Liver (tissue), 9 donors: Measurements from ENCODE around the gene AMBRA1. TPM values are rescaled to one million over a fixed set of nuclear protein-coding genes. Genes with fewer than 3 reads are reported as not detected.

Experiments used
- DNase-seq: peaks from one replicate; pipeline ENCODE4 v3.0.0-alpha.2; 2017; ENCODE audit warnings: low spot score
- H3K27ac ChIP-seq, 2 donors: one replicate each; pipeline ENCODE4 v1.7.0; 2013; ENCODE audit warnings: inconsistent platforms in 2 of 2, low read length in 2 of 2, control low read depth in 1 of 2, low read depth in 1 of 2, mild to moderate bottlenecking in 1 of 2
- H3K27me3 ChIP-seq, 4 donors: one replicate each; pipeline versions ENCODE4 v1.6.1 to v1.7.0; 2013; ENCODE audit warnings: low read length in 3 of 4, inconsistent platforms in 1 of 4, mild to moderate bottlenecking in 1 of 4, moderate library complexity in 1 of 4; ENCODE audit not compliant: control insufficient read depth in 4 of 4, insufficient read depth in 4 of 4
- H3K36me3 ChIP-seq, 4 donors: one replicate each; pipeline versions ENCODE4 v1.6.1 to v1.7.0; 2013; ENCODE audit warnings: low read length in 3 of 4, mild to moderate bottlenecking in 3 of 4, low read depth in 1 of 4, moderate library complexity in 1 of 4; ENCODE audit not compliant: control insufficient read depth in 4 of 4, insufficient read depth in 3 of 4
- H3K4me1 ChIP-seq, 4 donors: one replicate each; pipeline versions ENCODE4 v1.6.1 to v1.7.0; 2013; ENCODE audit warnings: low read length in 3 of 4, mild to moderate bottlenecking in 3 of 4, moderate library complexity in 1 of 4; ENCODE audit not compliant: control insufficient read depth in 4 of 4, insufficient read depth in 4 of 4
- H3K4me3 ChIP-seq, 3 donors: one replicate each; pipeline versions ENCODE4 v1.6.1 to v1.7.0; 2013; ENCODE audit warnings: low read length in 3 of 3, control low read depth in 1 of 3, low read depth in 1 of 3, mild to moderate bottlenecking in 1 of 3
- H3K9ac ChIP-seq, 2 donors: one replicate each; pipeline ENCODE4 v1.7.0; 2013; ENCODE audit warnings: low read length in 2 of 2, mild to moderate bottlenecking in 2 of 2, moderate library complexity in 2 of 2, control low read depth in 1 of 2, low read depth in 1 of 2
- H3K9me3 ChIP-seq, 4 donors: one replicate each; pipeline versions ENCODE4 v1.6.1 to v1.7.0; 2013; ENCODE audit warnings: low read length in 3 of 4; ENCODE audit not compliant: control insufficient read depth in 4 of 4
- ATF3 ChIP-seq: IDR thresholded peaks from 2 replicates; pipeline ENCODE4 v1.6.1; 2016; ENCODE audit warnings: antibody characterized with exemption
- CTCF ChIP-seq: fragments of 150-350 bp; IDR thresholded peaks from 2 replicates; pipeline ENCODE4 v1.5.1; 2017; ENCODE audit warnings: improper control_type of control experiment, low read depth, low read length; ENCODE audit not compliant: missing input control
- EGR1 ChIP-seq, 2 donors: IDR thresholded peaks; 2 replicates each; pipeline ENCODE4 v1.6.1; 2016 to 2018; ENCODE audit warnings: antibody characterized with exemption in 2 of 2, low read depth in 2 of 2
- FOXA1 ChIP-seq: IDR thresholded peaks from 2 replicates; pipeline ENCODE4 v1.6.1; 2016; ENCODE audit warnings: antibody characterized with exemption
- FOXA2 ChIP-seq: IDR thresholded peaks from 2 replicates; pipeline ENCODE4 v1.6.1; 2016; ENCODE audit warnings: antibody characterized with exemption
- GABPA ChIP-seq, 2 donors: IDR thresholded peaks in 1 of 2; conservative IDR thresholded peaks in 1 of 2; 2 replicates each; pipeline ENCODE4 v1.6.1; 2016; ENCODE audit warnings: antibody characterized with exemption in 2 of 2, mild to moderate bottlenecking in 1 of 2, moderate library complexity in 1 of 2
- HNF4A ChIP-seq, 2 donors: conservative IDR thresholded peaks; 2 replicates each; pipeline ENCODE4 v1.6.1; 2016; ENCODE audit warnings: antibody characterized with exemption in 2 of 2, mild to moderate bottlenecking in 2 of 2
- HNF4G ChIP-seq: IDR thresholded peaks from 2 replicates; pipeline ENCODE4 v1.6.1; 2016; ENCODE audit warnings: antibody characterized with exemption
- JUND ChIP-seq, 2 donors: IDR thresholded peaks; 2 replicates each; pipeline ENCODE4 v1.6.1; 2016; ENCODE audit warnings: antibody characterized with exemption in 2 of 2
- NR2F2 ChIP-seq: IDR thresholded peaks from 2 replicates; pipeline ENCODE4 v1.6.1; 2016; ENCODE audit warnings: antibody characterized with exemption
- RAD21 ChIP-seq, 2 donors: IDR thresholded peaks; 2 replicates each; pipeline ENCODE4 v1.6.1; 2016; ENCODE audit warnings: antibody characterized with exemption in 2 of 2, mild to moderate bottlenecking in 2 of 2
- REST ChIP-seq: IDR thresholded peaks from 2 replicates; pipeline ENCODE4 v1.6.1; 2016; ENCODE audit warnings: antibody characterized with exemption, mild to moderate bottlenecking
- RXRA ChIP-seq, 2 donors: IDR thresholded peaks; 2 replicates each; pipeline ENCODE4 v1.6.1; 2017 to 2018; ENCODE audit warnings: antibody characterized with exemption in 2 of 2, mild to moderate bottlenecking in 1 of 2
- SP1 ChIP-seq: IDR thresholded peaks from 2 replicates; pipeline ENCODE4 v1.6.1; 2018; ENCODE audit warnings: antibody characterized with exemption, mild to moderate bottlenecking
- TAF1 ChIP-seq: conservative IDR thresholded peaks from 2 replicates; pipeline ENCODE4 v1.6.1; 2016; ENCODE audit warnings: antibody characterized with exemption, mild to moderate bottlenecking
- YY1 ChIP-seq: IDR thresholded peaks from 2 replicates; pipeline ENCODE4 v1.6.1; 2016; ENCODE audit warnings: antibody characterized with exemption, mild to moderate bottlenecking
- WGBS: extraction: QIAGEN DNeasy Blood & Tissue Kit; methylation state at CpG from one replicate; pipeline ENCODE4 v1.1.7; 2013; 5-methylcytosine and 5-hydroxymethylcytosine counted together
- polyA plus RNA-seq, 2 donors: library from polyadenylated mRNA; stranded (reverse) in 1 of 2; unstranded in 1 of 2; fragments of 200-250 nt in 1 of 2; fragments of >200 nt in 1 of 2; fragmentation: Nextera tagmentation in 1 of 2; extraction: Ambion mirVana in 1 of 2; gene quantifications; one replicate each; pipeline versions ENCODE4 v1.2.1 to v1.2.3, GENCODE V29; 2013 to 2015
- total RNA-seq, 2 donors: library from RNA; depleted of rRNA; stranded (reverse); fragments of >200 nt; gene quantifications; one replicate each; pipeline ENCODE4 v1.2.3, GENCODE V29; 2014
- TF ChIP-seq, protein P1 (sequence below): IDR thresholded peaks from 2 replicates; pipeline ENCODE4 v1.6.1; 2016; ENCODE audit warnings: antibody characterized with exemption
- TF ChIP-seq, protein P2 (sequence below): IDR thresholded peaks from 2 replicates; pipeline ENCODE4 v1.6.1; 2016; ENCODE audit warnings: antibody characterized with exemption
- donor health status: healthy.
- donor health status: healthy.
- donor health status: healthy.
- donor health status: healthy.
- donor health status: healthy.

AMBRA1 gene
- total and polyA plus RNA-seq, 4 donors, result 3.7 to 25.7 (median 15.1) TPM

DNA sequence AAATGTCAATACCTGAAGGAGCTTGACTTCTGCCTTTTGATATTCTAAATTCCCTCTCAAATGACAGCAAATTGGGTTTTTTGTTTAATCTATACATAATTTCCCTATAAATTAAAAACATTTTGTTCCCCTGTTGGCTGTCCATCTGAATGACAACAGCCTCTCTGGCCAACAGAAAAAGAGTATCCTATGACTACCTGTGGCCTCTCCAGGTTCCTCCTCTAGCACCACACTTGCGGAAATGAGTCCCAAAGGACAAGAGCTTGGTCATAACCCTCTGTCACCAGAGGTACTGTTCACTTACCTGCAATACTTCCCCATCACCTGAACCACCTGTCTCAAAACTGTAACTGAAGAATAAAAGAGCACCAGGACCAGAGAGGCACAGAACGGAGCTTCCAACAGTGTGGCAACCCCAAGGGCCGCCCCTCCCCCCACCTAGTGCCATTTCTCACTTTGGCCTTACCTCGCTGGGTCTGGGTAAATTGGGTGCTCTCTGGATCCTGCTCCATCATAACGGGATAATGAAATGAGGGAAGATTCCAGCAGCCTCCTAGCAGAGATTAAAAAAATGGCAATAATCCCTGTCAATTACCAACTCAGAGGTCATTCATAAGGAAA is 81.5 kb downstream of the AMBRA1 start:
- H3K9ac ChIP-seq, result no peak overlapping the region
- no peaks in the 10 kb centered on the region for H3K27me3 ChIP-seq
- no peak for DNase-seq
- peaks cover 0 to 37% (median 22%) of the 10 kb centered on the region in 4 donors for H3K4me1 ChIP-seq
- no peak overlapping the region for H3K27ac ChIP-seq
- no peaks in the 10 kb centered on the region for H3K9me3 ChIP-seq
- 97% methylated on average over 5 of the region's 5 CpGs for WGBS
- TF ChIP-seq REST, result no peak
- peaks cover 0 to 12% (median 7%) of the 10 kb centered on the region in 4 donors for H3K36me3 ChIP-seq
- H3K4me3 ChIP-seq, result no peak overlapping the region

GRCh38 chr11:46511342-46511741 is 82.5 kb downstream of the AMBRA1 start:
- Histone ChIP-seq H3K4me3 (no peak overlapping the region), H3K27me3 (no peaks in the 10 kb centered on the region), H3K27ac (no peak overlapping the region), H3K9me3 (no peaks in the 10 kb centered on the region), H3K4me1 (peaks cover 1 to 37% (median 22%) of the 10 kb centered on the region in 4 donors), H3K36me3 (peaks cover 0 to 13% (median 7%) of the 10 kb centered on the region in 4 donors), H3K9ac (no peak overlapping the region)
- WGBS, result 29% methylated on average over 2 of the region's 2 CpGs
- TF ChIP-seq NR2F2 (no peak), REST (peak; percentile 78), ATF3 (no peak), FOXA1 (no peak), FOXA2 (peak; percentile 30), TAF1 (no peak), YY1 (peak; percentile 39), EGR1 (IDR thresholded peaks at IDR 0.05; ENCODE audit: low read depth in 2 of 2) (peak in 1 of 2 donors; percentile 21), HNF4A (conservative IDR thresholded peaks at IDR 0.05) (peak; percentile 76 to 82), SP1 (peak; percentile 88), CTCF (no peak), RAD21 (IDR thresholded peaks at IDR 0.05) (peak in 1 of 2 donors; percentile 7), RXRA (IDR thresholded peaks at IDR 0.05) (peak; percentile 91 to 93), JUND (IDR thresholded peaks at IDR 0.05) (peak; percentile 36 to 61), HNF4G (peak; percentile 34), GABPA (IDR thresholded peaks at IDR 0.05 in 1 of 2, conservative IDR thresholded peaks at IDR 0.05 in 1 of 2) (no peak)
- TF ChIP-seq, protein P1, sequence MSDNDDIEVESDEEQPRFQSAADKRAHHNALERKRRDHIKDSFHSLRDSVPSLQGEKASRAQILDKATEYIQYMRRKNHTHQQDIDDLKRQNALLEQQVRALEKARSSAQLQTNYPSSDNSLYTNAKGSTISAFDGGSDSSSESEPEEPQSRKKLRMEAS, result no peak
- TF ChIP-seq, protein P2, sequence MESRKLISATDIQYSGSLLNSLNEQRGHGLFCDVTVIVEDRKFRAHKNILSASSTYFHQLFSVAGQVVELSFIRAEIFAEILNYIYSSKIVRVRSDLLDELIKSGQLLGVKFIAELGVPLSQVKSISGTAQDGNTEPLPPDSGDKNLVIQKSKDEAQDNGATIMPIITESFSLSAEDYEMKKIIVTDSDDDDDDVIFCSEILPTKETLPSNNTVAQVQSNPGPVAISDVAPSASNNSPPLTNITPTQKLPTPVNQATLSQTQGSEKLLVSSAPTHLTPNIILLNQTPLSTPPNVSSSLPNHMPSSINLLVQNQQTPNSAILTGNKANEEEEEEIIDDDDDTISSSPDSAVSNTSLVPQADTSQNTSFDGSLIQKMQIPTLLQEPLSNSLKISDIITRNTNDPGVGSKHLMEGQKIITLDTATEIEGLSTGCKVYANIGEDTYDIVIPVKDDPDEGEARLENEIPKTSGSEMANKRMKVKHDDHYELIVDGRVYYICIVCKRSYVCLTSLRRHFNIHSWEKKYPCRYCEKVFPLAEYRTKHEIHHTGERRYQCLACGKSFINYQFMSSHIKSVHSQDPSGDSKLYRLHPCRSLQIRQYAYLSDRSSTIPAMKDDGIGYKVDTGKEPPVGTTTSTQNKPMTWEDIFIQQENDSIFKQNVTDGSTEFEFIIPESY, result peak; percentile 69
- DNase-seq, result peak; percentile 1
